Activated naive CD8-positive, alpha-beta T cell treated with anti-CD3 and anti-CD28 coated beads, Interleukin-2, amount 50 U/mL, for 24 hours (primary cell): ENCODE measurements around the gene AMBN.
"Not testable (repeated sequence)": the region's sequence is repeated elsewhere in the genome, so short reads cannot be mapped to it uniquely, and the experiment has no call there.

ENCODE experiments used
- ATAC-seq: fragments of 150-1000 bp; cut with Tn5 transposase; one replicate; pipeline ENCODE4 v1.10.0; 2021
- DNase-seq: peaks from one replicate; pipeline ENCODE4 v3.0.0; 2021
- H3K27ac Mint-ChIP-seq: one replicate; pipeline ENCODE4 v1.8.0; 2021; ENCODE audit warnings: mild to moderate bottlenecking, mixed read lengths
- H3K27me3 Mint-ChIP-seq: one replicate; pipeline ENCODE4 v1.8.0; 2021; ENCODE audit warnings: mixed read lengths
- H3K36me3 Mint-ChIP-seq: one replicate; pipeline ENCODE4 v1.8.0; 2021; ENCODE audit warnings: low read depth, mixed read lengths
- H3K4me1 Mint-ChIP-seq: one replicate; pipeline ENCODE4 v1.8.0; 2021; ENCODE audit warnings: mixed read lengths
- H3K4me3 Mint-ChIP-seq: one replicate; pipeline ENCODE4 v1.8.0; 2021; ENCODE audit warnings: mild to moderate bottlenecking, moderate library complexity, mixed read lengths
- H3K9me3 Mint-ChIP-seq: one replicate; pipeline ENCODE4 v1.8.0; 2021; ENCODE audit warnings: mixed read lengths

Gene AMBN

DNA sequence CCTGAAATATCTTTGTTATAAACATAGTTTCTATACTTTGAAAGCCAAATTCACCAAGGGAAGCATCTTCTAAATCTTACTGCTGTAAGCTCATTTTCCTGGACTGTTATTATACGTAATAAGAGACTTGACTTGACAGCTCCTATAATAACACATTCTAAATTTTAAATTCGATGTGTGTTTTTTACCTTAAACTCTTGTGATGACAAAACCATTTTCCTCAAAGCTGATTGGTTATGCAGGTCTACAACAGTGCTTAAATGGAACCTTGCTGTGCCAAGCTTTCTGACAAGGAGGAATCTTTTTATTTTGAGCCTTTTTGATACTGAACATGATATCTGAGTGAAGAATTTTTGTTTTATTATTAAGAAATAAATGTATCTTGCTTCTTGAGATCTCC lies 36.4 kb downstream of the AMBN start, which contains the start of gene ENAM:
Gene ENAM (plus strand): TSS at position 301 of the 400 bp plus-strand sequence. CDS start 757 bp downstream, outside the sequence.
- no peak within 1 kb of the TSS for H3K4me3 Mint-ChIP-seq
- H3K36me3 Mint-ChIP-seq: no peaks in the 10 kb centered on the region
- H3K4me1 Mint-ChIP-seq: peaks cover 11% of the 10 kb centered on the region
- H3K9me3 Mint-ChIP-seq: no peaks in the 10 kb centered on the region
- peaks cover 2% of the 10 kb centered on the region for H3K27me3 Mint-ChIP-seq
- DNase-seq: no peak
- no peak within 1 kb of the TSS for H3K27ac Mint-ChIP-seq
- no peak for ATAC-seq

DNA sequence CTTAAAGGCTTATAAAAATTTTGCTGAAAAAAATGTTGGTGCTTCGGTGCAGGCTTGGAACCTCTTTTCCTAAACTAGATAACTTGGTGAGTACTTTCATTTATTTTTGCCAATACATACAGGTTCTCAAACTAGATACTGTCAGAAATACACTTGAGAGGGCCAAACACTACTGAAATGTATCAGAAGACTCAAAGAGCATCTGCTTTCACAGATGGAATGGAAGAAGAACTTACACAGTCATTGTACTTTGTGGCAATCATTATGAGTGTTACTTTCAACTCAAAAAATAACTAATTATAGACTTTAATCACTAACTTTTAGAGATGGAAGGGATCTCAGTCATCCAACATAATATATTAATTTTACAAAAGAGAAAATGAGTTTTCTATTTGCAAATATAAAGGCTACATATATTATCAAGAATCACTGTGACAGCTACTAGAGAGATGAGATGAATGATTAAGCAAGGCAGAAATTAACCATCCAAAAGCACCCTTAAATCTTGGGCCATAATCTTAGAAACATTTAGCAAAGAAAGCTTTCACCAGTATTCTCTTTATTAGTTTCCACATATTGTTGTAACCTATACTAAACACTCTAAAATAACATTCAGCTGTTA lies 37.5 kb downstream of the AMBN start:
- Mint-ChIP-seq H3K27ac (no peak overlapping the region), H3K4me1 (peaks cover 2% of the 10 kb centered on the region), H3K36me3 (no peaks in the 10 kb centered on the region), H3K27me3 (peaks cover 6% of the 10 kb centered on the region), H3K9me3 (no peaks in the 10 kb centered on the region), H3K4me3 (no peak overlapping the region)
- ATAC-seq (peak; percentile 28), DNase-seq (no peak)

DNA sequence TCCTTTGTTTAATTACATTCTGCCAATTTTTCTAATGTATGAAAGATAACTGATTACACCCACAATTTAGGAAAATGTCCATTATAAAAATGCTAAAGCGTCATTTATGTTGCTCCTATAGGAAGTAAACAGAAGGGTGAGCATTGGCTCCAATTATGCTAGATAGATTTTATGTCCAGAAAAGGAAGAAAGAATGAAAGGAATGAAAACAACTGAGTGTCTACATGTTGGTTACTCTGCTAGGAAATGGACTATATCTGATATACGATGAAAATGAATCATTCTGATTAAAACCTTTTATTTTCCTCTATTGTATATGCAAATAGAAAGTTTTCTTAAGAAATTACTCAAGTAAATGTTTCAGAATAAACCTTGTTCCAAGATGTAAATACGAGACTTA lies 38.1 kb downstream of the AMBN start:
- peaks cover 6% of the 10 kb centered on the region for H3K27me3 Mint-ChIP-seq

DNA sequence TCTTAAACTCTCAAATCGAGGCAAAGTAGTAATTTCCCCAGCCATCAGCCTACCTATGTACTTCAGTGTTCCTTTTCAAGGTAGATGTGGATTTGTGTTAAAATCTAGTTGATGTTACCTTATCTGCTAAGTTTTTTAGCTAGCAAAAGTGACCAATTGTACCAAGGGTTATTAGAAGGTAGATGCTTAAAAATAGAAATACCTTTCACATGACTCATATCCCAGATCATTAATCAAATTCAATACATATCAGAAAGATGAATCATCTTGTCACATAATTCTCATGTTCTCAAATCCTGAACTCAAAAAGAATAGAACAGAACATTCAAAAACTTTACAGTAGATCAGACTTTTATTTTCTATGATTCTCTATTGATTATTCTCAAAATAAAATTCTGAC lies 40.0 kb downstream of the AMBN start:
- H3K9me3 Mint-ChIP-seq: no peaks in the 10 kb centered on the region
- H3K27me3 Mint-ChIP-seq: peaks cover 8% of the 10 kb centered on the region
- no peak for DNase-seq
- no peak for ATAC-seq
- H3K4me1 Mint-ChIP-seq: peaks cover 2% of the 10 kb centered on the region
- no peak overlapping the region for H3K27ac Mint-ChIP-seq
- H3K4me3 Mint-ChIP-seq: no peak overlapping the region
- H3K36me3 Mint-ChIP-seq: no peaks in the 10 kb centered on the region

More for the DNA sequence above, 38.1 kb downstream of the AMBN start:
- H3K36me3 Mint-ChIP-seq: no peaks in the 10 kb centered on the region
- no peak overlapping the region for H3K27ac Mint-ChIP-seq
- DNase-seq (no peak), ATAC-seq (no peak)
- peaks cover 2% of the 10 kb centered on the region for H3K4me1 Mint-ChIP-seq
- no peak overlapping the region for H3K4me3 Mint-ChIP-seq
- no peaks in the 10 kb centered on the region for H3K9me3 Mint-ChIP-seq

DNA sequence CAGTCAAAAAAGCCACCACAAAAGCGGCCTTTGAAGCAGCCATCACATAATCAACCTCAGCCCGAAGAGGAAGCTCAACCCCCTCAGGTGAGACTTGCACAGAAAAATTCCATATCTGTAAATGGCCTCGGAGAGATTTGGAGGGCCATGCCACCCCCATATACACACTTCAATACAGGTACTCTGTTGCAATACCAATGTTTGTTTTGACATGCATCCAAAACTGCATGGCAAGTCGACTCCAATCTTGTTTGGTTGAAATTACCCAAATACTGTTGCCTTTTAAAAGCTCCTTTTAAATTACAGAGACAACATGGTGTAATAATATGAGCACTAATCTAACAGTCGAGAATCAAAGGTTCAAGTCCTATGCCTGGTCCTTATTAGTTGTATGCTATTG lies 42.4 kb downstream of the AMBN start:
- no peak for ATAC-seq
- Mint-ChIP-seq H3K36me3 (no peaks in the 10 kb centered on the region), H3K27me3 (peaks cover 8% of the 10 kb centered on the region), H3K4me1 (peaks cover 2% of the 10 kb centered on the region), H3K27ac (no peak overlapping the region), H3K4me3 (no peak overlapping the region), H3K9me3 (no peaks in the 10 kb centered on the region)
- DNase-seq: no peak

DNA sequence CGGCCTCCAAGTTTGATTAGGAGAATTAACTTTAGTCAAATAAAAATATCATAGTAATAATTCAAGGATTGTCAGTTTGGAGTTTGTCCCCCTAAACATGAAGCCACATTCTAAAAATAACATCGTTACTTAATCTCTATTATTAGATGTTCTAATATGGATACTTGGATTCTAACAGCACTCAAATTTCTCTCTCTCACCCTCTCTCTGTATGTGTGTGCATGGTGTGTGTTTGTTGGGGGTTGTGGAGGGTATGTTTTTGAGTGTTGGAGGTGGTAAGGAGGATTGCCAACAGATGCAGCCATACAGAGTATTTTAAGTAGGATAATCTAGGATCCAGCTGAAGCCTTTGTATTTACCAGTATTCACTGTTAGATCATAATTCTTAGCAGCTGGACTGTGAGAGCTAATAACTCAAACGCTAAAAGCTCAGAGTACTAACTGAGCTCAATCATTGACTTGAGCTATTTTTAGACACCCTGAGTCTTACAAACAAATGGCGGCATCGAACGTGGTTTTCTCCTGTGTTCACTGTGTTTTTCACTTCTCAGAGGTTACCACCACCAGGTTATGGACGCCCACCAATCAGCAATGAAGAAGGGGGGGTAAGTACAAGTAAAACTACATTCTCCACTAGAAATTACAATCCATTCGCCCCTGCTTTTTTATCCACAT lies 45.3 kb downstream of the AMBN start:
- no peaks in the 10 kb centered on the region for H3K9me3 Mint-ChIP-seq
- no peak overlapping the region for H3K27ac Mint-ChIP-seq
- H3K36me3 Mint-ChIP-seq: no peaks in the 10 kb centered on the region
- no peak overlapping the region for H3K4me3 Mint-ChIP-seq
- no peak for DNase-seq
- peaks cover 8% of the 10 kb centered on the region for H3K4me1 Mint-ChIP-seq
- ATAC-seq: no peak
- peaks cover 8% of the 10 kb centered on the region for H3K27me3 Mint-ChIP-seq

DNA sequence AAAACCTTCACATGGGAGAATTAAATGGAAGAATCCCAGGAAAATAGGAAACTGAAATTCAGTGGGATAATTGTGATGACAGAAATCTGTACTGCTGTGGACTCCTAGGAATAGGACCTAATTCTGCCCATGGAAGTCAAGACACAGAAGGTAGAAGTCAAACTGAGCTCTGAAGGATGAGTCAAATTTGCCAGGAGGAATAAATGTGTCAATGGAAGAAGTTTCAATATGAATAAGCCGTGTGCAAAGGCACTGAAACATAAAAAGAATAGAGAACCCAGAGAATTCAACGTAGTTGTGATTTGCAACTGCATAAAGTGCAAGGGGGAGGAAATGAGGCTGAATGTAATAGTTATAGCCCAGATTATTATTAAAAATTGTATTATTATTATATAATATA lies 48.1 kb downstream of the AMBN start:
- Mint-ChIP-seq H3K4me3 (peak overlapping the region; percentile 39), H3K9me3 (no peaks in the 10 kb centered on the region), H3K27me3 (peaks cover 2% of the 10 kb centered on the region), H3K27ac (peak overlapping the region; percentile 85), H3K4me1 (peaks cover 8% of the 10 kb centered on the region), H3K36me3 (no peaks in the 10 kb centered on the region)
- DNase-seq (no peak), ATAC-seq (peak; percentile 73)

DNA sequence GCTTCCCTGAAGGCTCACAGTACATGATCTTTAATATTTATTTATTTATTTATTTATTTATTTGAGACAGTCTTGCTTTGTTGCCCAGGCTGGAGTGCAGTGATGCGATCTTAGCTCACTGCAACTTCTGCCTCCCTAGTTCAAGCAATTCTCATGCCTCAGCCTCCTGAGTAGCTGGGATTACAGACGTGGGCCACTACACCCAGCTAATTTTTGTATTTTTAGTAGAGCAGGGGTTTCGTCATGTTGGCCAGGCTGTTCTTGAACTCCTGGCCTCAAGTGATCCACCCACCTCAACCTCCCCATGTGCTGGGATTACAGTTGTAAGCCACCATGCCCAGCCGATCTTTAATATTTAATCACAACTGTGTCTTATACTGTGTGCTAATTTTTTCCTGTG lies 58.7 kb downstream of the AMBN start:
- H3K27ac Mint-ChIP-seq, H3K27me3 Mint-ChIP-seq, H3K4me3 Mint-ChIP-seq, DNase-seq, H3K4me1 Mint-ChIP-seq, H3K36me3 Mint-ChIP-seq, ATAC-seq, H3K9me3 Mint-ChIP-seq: not testable (repeated sequence)

DNA sequence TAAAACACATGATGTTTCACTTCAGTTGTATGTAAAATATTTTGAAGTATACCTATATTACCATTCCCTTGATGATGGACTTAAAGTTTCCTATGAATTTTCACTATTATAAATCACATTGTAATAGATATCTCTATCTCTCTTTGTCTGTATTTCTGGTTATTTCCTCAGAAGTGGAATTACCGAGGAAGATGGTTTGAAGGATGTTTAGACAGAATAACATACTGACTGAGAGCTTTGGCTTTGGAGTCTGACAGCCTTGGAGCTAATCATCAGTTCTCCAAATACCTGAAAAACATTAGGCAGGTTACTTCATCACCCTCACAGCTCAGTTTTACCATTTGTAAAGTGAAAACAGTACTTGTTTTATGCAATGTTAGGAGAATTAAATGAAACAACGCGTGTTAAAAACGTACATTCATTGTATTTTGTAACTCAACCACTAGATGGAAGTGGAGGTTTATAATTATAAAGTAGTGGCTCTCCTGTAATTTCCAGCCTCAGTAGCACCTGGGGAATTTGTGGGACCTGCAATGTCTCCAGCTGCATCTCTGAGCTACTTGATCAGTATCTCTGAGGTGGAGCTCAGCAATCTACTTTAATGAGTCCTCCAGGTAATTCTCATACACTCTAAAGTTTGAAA lies 59.9 kb downstream of the AMBN start:
- H3K4me1 Mint-ChIP-seq: no peaks in the 10 kb centered on the region
- H3K9me3 Mint-ChIP-seq: no peaks in the 10 kb centered on the region
- no peak overlapping the region for H3K27ac Mint-ChIP-seq
- no peak for ATAC-seq
- DNase-seq: no peak
- H3K4me3 Mint-ChIP-seq: no peak overlapping the region
- H3K27me3 Mint-ChIP-seq: no peaks in the 10 kb centered on the region
- H3K36me3 Mint-ChIP-seq: no peaks in the 10 kb centered on the region

DNA sequence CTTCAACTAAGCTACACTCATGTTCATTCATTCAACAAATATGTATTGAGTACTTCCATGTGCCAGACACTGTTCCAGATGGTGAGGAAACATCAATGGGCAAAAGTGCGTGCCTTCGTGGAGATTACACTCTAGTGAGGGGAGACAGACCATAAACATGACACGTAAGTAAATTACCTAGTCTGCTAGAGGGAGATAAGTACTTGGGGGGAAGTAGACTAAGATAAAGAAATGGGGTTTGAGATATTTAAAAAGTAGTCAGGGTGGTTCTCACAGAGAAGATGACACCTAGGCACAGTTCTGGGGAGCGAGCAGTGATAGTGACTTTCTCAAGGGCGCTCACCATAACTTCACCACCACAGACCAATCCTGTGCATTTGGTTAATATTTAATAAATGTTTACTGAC lies 62.6 kb downstream of the AMBN start:
- no peaks in the 10 kb centered on the region for H3K4me1 Mint-ChIP-seq
- no peak for DNase-seq
- H3K36me3 Mint-ChIP-seq: no peaks in the 10 kb centered on the region
- H3K27me3 Mint-ChIP-seq: no peaks in the 10 kb centered on the region
- no peak for ATAC-seq
- no peak overlapping the region for H3K27ac Mint-ChIP-seq
- H3K4me3 Mint-ChIP-seq: no peak overlapping the region
- H3K9me3 Mint-ChIP-seq: no peaks in the 10 kb centered on the region
